H1 (cell line): ENCODE measurements around the gene KEL. TPM values are rescaled to one million over a fixed set of nuclear protein-coding genes. Genes with fewer than 3 reads are reported as not detected.

ENCODE experiments used
- CTCF ChIA-PET: fragments of 300-600 bp; sonication (Branson Sonifier 250); formaldehyde crosslinking; loops from one replicate; lab custom pipeline; 2021; ENCODE audit not compliant: partially characterized antibody; lab: Charles Lee
- POLR2A ChIA-PET: fragments of 300-600 bp; sonication (Branson Sonifier 250); formaldehyde crosslinking; loops from one replicate; lab custom pipeline; 2021; ENCODE audit warnings: inconsistent platforms; ENCODE audit not compliant: partially characterized antibody; lab: Charles Lee
- DNase-seq, 2 experiments: peaks; one replicate each; pipeline versions ENCODE4 v3.0.0 to v3.0.0-alpha.2; 2010 to 2022; ENCODE audit warnings: low spot score in 2 of 2, low read depth in 1 of 2, mixed read lengths in 1 of 2
- FAIRE-seq: peaks from 2 replicates; lab custom pipeline; 2011; peaks lifted over from hg19 to GRCh38; lab: Jason Lieb, UNC
- H2AFZ ChIP-seq: 2 replicates; pipeline ENCODE4 v1.8.1; 2012; ENCODE audit warnings: low read length, inconsistent platforms
- H2AK5ac ChIP-seq: 2 replicates; pipeline ENCODE4 v1.6.1; 2013; ENCODE audit warnings: low read depth, low read length
- H2BK120ac ChIP-seq: replicated peaks from 2 replicates; pipeline ENCODE3; 2013; ENCODE audit warnings: low read depth, low read length, inconsistent platforms
- H2BK12ac ChIP-seq: 2 replicates; pipeline ENCODE4 v1.6.1; 2013; ENCODE audit warnings: low read depth, low read length
- H2BK15ac ChIP-seq: 2 replicates; pipeline ENCODE4 v1.6.1; 2013; ENCODE audit warnings: low read length
- H2BK20ac ChIP-seq: 2 replicates; pipeline ENCODE4 v1.6.1; 2013; ENCODE audit warnings: low read length
- H2BK5ac ChIP-seq: 2 replicates; pipeline ENCODE4 v1.6.1; 2013; ENCODE audit warnings: low read depth, low read length
- H3K14ac ChIP-seq: 2 replicates; pipeline ENCODE4 v1.6.1; 2013; ENCODE audit warnings: inconsistent platforms; ENCODE audit not compliant: insufficient read length
- H3K18ac ChIP-seq: 2 replicates; pipeline ENCODE4 v1.6.1; 2013; ENCODE audit warnings: low read length; ENCODE audit errors: extremely low read depth
- H3K23ac ChIP-seq: 2 replicates; pipeline ENCODE4 v1.6.1; 2013; ENCODE audit warnings: inconsistent platforms; ENCODE audit not compliant: insufficient read length
- H3K23me2 ChIP-seq: 2 replicates; pipeline ENCODE4 v1.6.1; 2013; ENCODE audit warnings: low read depth, low read length
- H3K27ac ChIP-seq: 2 replicates; pipeline ENCODE4 v1.6.1; 2011; ENCODE audit warnings: low read depth, low read length, inconsistent platforms
- H3K27me3 ChIP-seq, 4 experiments: replicated peaks in 1 of 4; 1 replicate in 1 of 4; 2 replicates in 3 of 4; pipeline versions ENCODE4 v1.6.1 to v1.8.1; 2011 to 2013; ENCODE audit warnings: low read length in 3 of 4, mild to moderate bottlenecking in 3 of 4, inconsistent platforms in 2 of 4, mixed read lengths in 2 of 4, moderate library complexity in 1 of 4; ENCODE audit not compliant: control insufficient read depth in 3 of 4, insufficient read depth in 3 of 4; ENCODE audit errors: extremely low read depth in 1 of 4
- H3K36me3 ChIP-seq, 4 experiments: 2 replicates each; pipeline versions ENCODE4 v1.6.1 to v1.8.1; 2011 to 2013; ENCODE audit warnings: mild to moderate bottlenecking in 4 of 4, low read length in 3 of 4, moderate library complexity in 2 of 4, control low read depth in 1 of 4, inconsistent platforms in 1 of 4; ENCODE audit not compliant: insufficient read depth in 4 of 4, control insufficient read depth in 2 of 4
- H3K4ac ChIP-seq: replicated peaks from 2 replicates; pipeline ENCODE3; 2013; ENCODE audit warnings: low read length, low read depth, mixed read lengths, inconsistent platforms; ENCODE audit not compliant: insufficient read length
- H3K4me1 ChIP-seq, 4 experiments: replicated peaks in 1 of 4; 1 replicate in 1 of 4; 2 replicates in 3 of 4; pipeline versions ENCODE4 v1.6.1 to v1.8.1; 2011 to 2013; ENCODE audit warnings: low read length in 3 of 4, inconsistent platforms in 2 of 4, mixed read lengths in 1 of 4; ENCODE audit not compliant: insufficient read depth in 4 of 4, control insufficient read depth in 3 of 4
- H3K4me2 ChIP-seq, 2 experiments: 2 replicates each; pipeline versions ENCODE4 v1.6.1 to v1.8.1; 2011 to 2013; ENCODE audit warnings: low read depth in 2 of 2, low read length in 2 of 2, control low read depth in 1 of 2, inconsistent platforms in 1 of 2, mild to moderate bottlenecking in 1 of 2; ENCODE audit not compliant: insufficient read depth in 1 of 2
- H3K4me3 ChIP-seq, 4 experiments: fragments of 200-600, 300-600 bp in 1 of 4; sonication (generic), shearing (Covaris generic), sonication (Bioruptor Twin) in 1 of 4; 2 replicates each; pipeline versions ENCODE4 v1.5.1 to v1.8.1; 2011 to 2016; ENCODE audit warnings: low read length in 4 of 4, low read depth in 3 of 4, control low read depth in 2 of 4, inconsistent platforms in 2 of 4, mild to moderate bottlenecking in 2 of 4, mixed read lengths in 1 of 4, moderate library complexity in 1 of 4; ENCODE audit not compliant: insufficient read depth in 2 of 4; ENCODE audit errors: extremely low read depth in 1 of 4
- H3K56ac ChIP-seq: replicated peaks from 2 replicates; pipeline ENCODE3; 2013; ENCODE audit warnings: low read depth, mild to moderate bottlenecking, mixed read lengths, low read length, inconsistent platforms; ENCODE audit not compliant: insufficient read length
- H3K79me1 ChIP-seq: 2 replicates; pipeline ENCODE4 v1.6.1; 2013; ENCODE audit warnings: low read depth, low read length, control low read depth
- H3K79me2 ChIP-seq, 2 experiments: 2 replicates each; pipeline versions ENCODE4 v1.6.1 to v1.8.1; 2012 to 2013; ENCODE audit warnings: low read length in 2 of 2, mild to moderate bottlenecking in 2 of 2, inconsistent platforms in 1 of 2; ENCODE audit not compliant: insufficient read depth in 2 of 2, control insufficient read depth in 1 of 2
- H3K9ac ChIP-seq, 4 experiments: replicated peaks in 1 of 4; 1 replicate in 1 of 4; 2 replicates in 3 of 4; pipeline versions ENCODE4 v1.6.1 to v1.8.1; 2011 to 2013; ENCODE audit warnings: low read depth in 3 of 4, low read length in 3 of 4, control low read depth in 2 of 4, mild to moderate bottlenecking in 2 of 4, moderate library complexity in 2 of 4, inconsistent platforms in 1 of 4; ENCODE audit errors: extremely low read depth in 1 of 4
- H3K9me3 ChIP-seq, 2 experiments: 2 replicates each; pipeline versions ENCODE4 v1.6.1 to v1.8.1; 2012 to 2013; ENCODE audit warnings: mild to moderate bottlenecking in 2 of 2, moderate library complexity in 2 of 2, control low read depth in 1 of 2, inconsistent platforms in 1 of 2, low read depth in 1 of 2, low read length in 1 of 2, mixed read lengths in 1 of 2; ENCODE audit not compliant: insufficient read depth in 2 of 2
- H4K20me1 ChIP-seq, 2 experiments: replicated peaks in 1 of 2; 2 replicates each; pipeline versions ENCODE3 to v1.8.1; 2011 to 2013; ENCODE audit warnings: inconsistent platforms in 2 of 2, low read length in 2 of 2, mild to moderate bottlenecking in 1 of 2; ENCODE audit not compliant: insufficient read depth in 2 of 2, control insufficient read depth in 1 of 2
- H4K5ac ChIP-seq: 2 replicates; pipeline ENCODE4 v1.6.1; 2013; ENCODE audit warnings: low read length, low read depth, mixed read lengths, inconsistent platforms; ENCODE audit not compliant: insufficient read length
- H4K8ac ChIP-seq: 2 replicates; pipeline ENCODE4 v1.8.0; 2013; ENCODE audit warnings: mild to moderate bottlenecking, moderate library complexity, low read length, inconsistent platforms; ENCODE audit not compliant: insufficient read depth; ENCODE audit errors: extremely low read depth
- H4K91ac ChIP-seq: replicated peaks from 2 replicates; pipeline ENCODE3; 2013; ENCODE audit warnings: low read length, mixed read lengths, inconsistent platforms; ENCODE audit not compliant: insufficient read length
- CBX8 ChIP-seq: fragments of 300-800, 300-1000 bp; sonication (generic); IDR thresholded peaks from 2 replicates; pipeline ENCODE4 v1.7.1; 2016; ENCODE audit warnings: low read depth, low read length, borderline replicate concordance
- CTBP2 ChIP-seq: IDR thresholded peaks from 2 replicates; pipeline ENCODE4 v1.7.0; 2011; ENCODE audit warnings: borderline replicate concordance, mild to moderate bottlenecking, moderate library complexity, mixed read lengths, low read length; ENCODE audit not compliant: insufficient read depth, insufficient read length
- GABPA ChIP-seq: IDR thresholded peaks from 2 replicates; pipeline ENCODE4 v1.6.1; 2011; ENCODE audit warnings: mild to moderate bottlenecking, low read length, moderate library complexity, borderline replicate concordance; ENCODE audit not compliant: insufficient read depth
- KDM1A ChIP-seq: fragments of 200-600, 300-600 bp; sonication (generic); IDR thresholded peaks from 2 replicates; pipeline ENCODE4 v1.7.1; 2016; ENCODE audit warnings: mild to moderate bottlenecking, low read length, borderline replicate concordance
- NRF1 ChIP-seq: IDR thresholded peaks from 2 replicates; pipeline ENCODE4 v1.6.1; 2011; ENCODE audit warnings: mild to moderate bottlenecking, low read depth, low read length, improper control_type of control experiment
- POU5F1 ChIP-seq: IDR thresholded peaks from 2 replicates; pipeline ENCODE4 v1.6.1; 2011; ENCODE audit warnings: low read depth, mild to moderate bottlenecking, low read length, moderate library complexity
- RAD21 ChIP-seq, 2 experiments: IDR thresholded peaks in 1 of 2; conservative IDR thresholded peaks in 1 of 2; 2 replicates each; pipeline ENCODE4 v1.6.1; 2011; ENCODE audit warnings: low read depth in 2 of 2, low read length in 2 of 2, improper control_type of control experiment in 1 of 2, inconsistent platforms in 1 of 2, mild to moderate bottlenecking in 1 of 2, moderate library complexity in 1 of 2
- SP4 ChIP-seq: IDR thresholded peaks from 2 replicates; pipeline ENCODE4 v1.6.1; 2012; ENCODE audit warnings: low read length, inconsistent platforms
- WGBS, 2 experiments: shearing (Covaris generic) in 1 of 2; methylation state at CpG; one replicate each; pipeline versions ENCODE4 v1.1.6 to v1.1.7; 2013 to 2015; ENCODE audit warnings: low lambda C conversion rate in 2 of 2, mixed read lengths in 2 of 2, inconsistent platforms in 1 of 2, low coverage in 1 of 2, missing lambda C conversion rate in 1 of 2; ENCODE audit not compliant: insufficient replicate concordance in 2 of 2, insufficient coverage in 1 of 2, insufficient read length in 1 of 2; ENCODE audit errors: extremely low coverage in 1 of 2, missing lambda C conversion rate in 1 of 2; 5-methylcytosine and 5-hydroxymethylcytosine counted together
- polyA plus RNA-seq, 7 experiments: library from polyadenylated mRNA; depleted of rRNA in 3 of 7; stranded (reverse) in 5 of 7; unstranded in 2 of 7; fragments of >200 nt in 5 of 7; fragments of 200-250 nt in 2 of 7; gene quantifications; 1 replicate in 5 of 7; 2 replicates in 1 of 7; 4 replicates in 1 of 7; pipeline versions ENCODE4 v1.2.1 to v1.2.3, GENCODE V29; 2011 to 2013; ENCODE audit warnings: missing spikeins in 2 of 7, mixed read lengths in 2 of 7
- total RNA-seq: library from RNA; stranded (reverse); fragmentation: NEBNext Ultra II Directional; extraction: Animal tissue kit (Norgen Biotek cat#: 25700); gene quantifications from 2 replicates; pipeline ENCODE4 v1.2.1, GENCODE V29; 2021

Gene KEL
- total and polyA plus RNA-seq, 2 of the 8 experiments (the other 6 are each of a cell fraction or from before 2014, with no cell fraction given): 1.8 to 1.9 TPM

DNA sequence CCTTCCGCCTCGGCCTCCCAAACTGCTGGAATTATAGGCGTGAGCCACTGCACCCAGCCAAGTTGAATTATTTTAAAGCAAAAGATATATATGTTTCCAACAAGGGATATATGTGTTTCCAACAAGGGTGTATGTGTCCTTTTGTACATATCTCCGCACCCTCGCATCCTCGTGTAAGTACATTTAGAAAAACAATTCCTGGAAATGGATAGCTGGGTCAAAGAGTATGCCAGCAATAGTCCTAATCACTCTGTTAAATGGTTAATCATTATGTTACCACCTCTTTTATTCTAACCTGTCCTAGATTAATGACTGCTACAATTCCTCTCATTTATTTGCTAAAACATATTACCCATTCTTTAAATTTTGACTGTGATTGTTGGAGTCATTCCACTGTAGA, 36.8 kb upstream of the KEL start:
- no peaks in the 10 kb centered on the region; a peak in 1 of 4 replicates for H3K9me3 ChIP-seq
- TF ChIP-seq KDM1A (no peak), CTBP2 (no peak), CBX8 (no peak), POU5F1 (no peak), NRF1 (no peak), RAD21 (IDR thresholded peaks at IDR 0.05 in 1 of 2, conservative IDR thresholded peaks at IDR 0.05 in 1 of 2; ENCODE audit: low read depth in 2 of 2, low read length in 2 of 2) (no peak), SP4 (no peak), GABPA (no peak)

More for the DNA sequence above, 36.8 kb upstream of the KEL start:
- H3K9ac ChIP-seq: no peak overlapping the region
- H3K23ac ChIP-seq: no peak overlapping the region
- no peak for DNase-seq
- H2BK5ac ChIP-seq: no peak overlapping the region
- no peak overlapping the region for H3K4me2 ChIP-seq
- 80% methylated on average over 6 of the region's 6 CpGs; no CpG with 5 or more reads in 1 of the 2 experiments for WGBS, 2 experiments
- H3K4me1 ChIP-seq: no peaks in the 10 kb centered on the region
- no peak overlapping the region for H3K27ac ChIP-seq
- H3K14ac ChIP-seq: no peak overlapping the region
- H3K79me2 ChIP-seq: no peaks in the 10 kb centered on the region
- no peak overlapping the region for H2AFZ ChIP-seq
- ChIA-PET POLR2A (no interaction called here), CTCF (interaction anchor here (0.8 to 14.3 kb wide), 9 partner anchors 10 to 395 kb away, joined by 3 to 332 read pairs (median 6); partner anchors contain the start of gene EPHB6)
- no peaks in the 10 kb centered on the region for H3K27me3 ChIP-seq
- no peak overlapping the region for H2BK15ac ChIP-seq
- no peak for FAIRE-seq
- H3K23me2 ChIP-seq: no peaks in the 10 kb centered on the region
- H4K91ac ChIP-seq: no peak overlapping the region
- H2BK120ac ChIP-seq: no peak overlapping the region
- H3K56ac ChIP-seq: no peak overlapping the region
- no peak overlapping the region for H4K8ac ChIP-seq
- H4K5ac ChIP-seq: no peak overlapping the region
- no peak overlapping the region for H2BK12ac ChIP-seq
- H3K79me1 ChIP-seq: no peaks in the 10 kb centered on the region
- no peak overlapping the region for H2BK20ac ChIP-seq
- H3K36me3 ChIP-seq: no peaks in the 10 kb centered on the region
- H3K4me3 ChIP-seq: no peak overlapping the region
- H2AK5ac ChIP-seq: no peak overlapping the region
- no peak overlapping the region for H3K18ac ChIP-seq
- no peak overlapping the region for H3K4ac ChIP-seq
- H4K20me1 ChIP-seq: no peaks in the 10 kb centered on the region
